Measurements from ENCODE around the gene NOTO.

NOTO gene

GRCh38 chr2:73205611-73206010 lies 3.2 kb downstream of the NOTO start:
- no peak for TF ChIP-seq CTCF (conservative IDR thresholded peaks at IDR 0.05; ENCODE audit: control insufficient read depth, insufficient read depth, low read depth, low read length)
- no peak for DNase-seq (ENCODE audit: low read depth)
- no peak overlapping the region for H3K4me3 ChIP-seq (ENCODE audit: control insufficient read depth, low read depth, low read length)

GRCh38 chr2:73208258-73208657 lies 5.9 kb downstream of the NOTO start:
- no peak for TF ChIP-seq CTCF (conservative IDR thresholded peaks at IDR 0.05; ENCODE audit: control insufficient read depth, insufficient read depth, low read depth, low read length)
- H3K4me3 ChIP-seq (ENCODE audit: control insufficient read depth, low read depth, low read length), result no peak overlapping the region
- no peak for DNase-seq (ENCODE audit: low read depth)

GRCh38 chr2:73210019-73210418 lies 7.6 kb downstream of the NOTO start:
- H3K4me3 ChIP-seq (ENCODE audit: control insufficient read depth, low read depth, low read length), result no peak overlapping the region
- TF ChIP-seq CTCF (conservative IDR thresholded peaks at IDR 0.05; ENCODE audit: control insufficient read depth, insufficient read depth, low read depth, low read length), result no peak
- no peak for DNase-seq (ENCODE audit: low read depth)

DNA sequence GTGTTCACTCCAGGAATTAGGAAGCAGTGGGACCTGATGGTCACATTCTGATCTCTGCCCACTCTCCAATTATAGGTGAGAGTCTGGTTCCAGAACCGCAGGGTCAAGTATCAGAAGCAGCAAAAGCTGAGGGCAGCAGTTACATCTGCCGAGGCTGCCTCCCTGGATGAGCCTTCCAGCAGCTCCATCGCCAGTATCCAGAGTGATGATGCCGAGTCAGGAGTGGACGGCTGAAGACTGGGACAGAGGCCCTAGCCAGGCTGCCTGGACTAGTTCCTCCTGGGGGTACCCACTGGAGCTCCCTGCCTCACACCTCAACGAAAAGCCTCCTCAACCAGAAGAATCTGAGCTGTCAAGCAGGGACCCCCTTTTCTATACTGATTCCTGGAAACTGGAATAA lies 8.3 kb downstream of the NOTO start:
- DNase-seq (ENCODE audit: low read depth), result no peak
- no peak for TF ChIP-seq CTCF (conservative IDR thresholded peaks at IDR 0.05; ENCODE audit: control insufficient read depth, insufficient read depth, low read depth, low read length)
- H3K4me3 ChIP-seq (ENCODE audit: control insufficient read depth, low read depth, low read length), result no peak overlapping the region

DNA sequence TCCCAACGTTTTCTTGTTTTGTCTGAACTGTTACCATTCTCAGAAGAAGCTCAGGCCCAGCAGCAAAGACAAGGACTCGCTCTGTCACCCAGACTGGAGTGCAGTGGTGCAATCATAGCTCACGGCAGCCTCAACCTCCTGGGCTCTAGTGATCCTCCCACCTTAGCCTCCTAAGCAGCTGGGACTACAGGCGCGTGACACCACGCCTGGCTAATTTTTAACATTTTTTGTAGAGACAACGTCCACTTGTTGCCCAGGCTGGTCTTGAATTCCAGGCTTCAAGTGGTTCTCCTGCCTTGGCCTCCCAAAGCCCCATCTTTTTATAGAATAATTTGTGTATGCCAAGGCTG lies 9.7 kb downstream of the NOTO start:
- no peak overlapping the region for H3K4me3 ChIP-seq (ENCODE audit: control insufficient read depth, low read depth, low read length)
- no peak for TF ChIP-seq CTCF (conservative IDR thresholded peaks at IDR 0.05; ENCODE audit: control insufficient read depth, insufficient read depth, low read depth, low read length)
- DNase-seq (ENCODE audit: low read depth), result no peak

GRCh38 chr2:73212448-73213176 lies 10.2 kb downstream of the NOTO start:
- no peak overlapping the region for H3K4me3 ChIP-seq (ENCODE audit: control insufficient read depth, low read depth, low read length)
- peak; percentile 80 for DNase-seq (ENCODE audit: low read depth)
- TF ChIP-seq CTCF (conservative IDR thresholded peaks at IDR 0.05; ENCODE audit: control insufficient read depth, insufficient read depth, low read depth, low read length), result peak; percentile 93

All from fibroblast of mammary gland (primary cell).